GM12878 (cell line): ENCODE data around the gene SNX8. TPM values are rescaled to one million over a fixed set of nuclear protein-coding genes. Genes with fewer than 3 reads are reported as not detected.
A peak's percentile ranks its signal among the peaks of the same experiment; 100 is the strongest.

Experiments
- BACH1 ChIP-seq: fragments of 450-650 bp; IDR thresholded peaks from 2 replicates; pipeline ENCODE4 v1.6.1; 2017; ENCODE audit warnings: mild to moderate bottlenecking, borderline replicate concordance
- BHLHE40 ChIP-seq, 2 experiments: fragments of 450-650 bp in 1 of 2; IDR thresholded peaks; 2 replicates each; pipeline ENCODE4 v1.6.1; 2011 to 2017; ENCODE audit warnings: low read depth in 2 of 2, borderline replicate concordance in 1 of 2, improper control_type of control experiment in 1 of 2, low read length in 1 of 2, mild to moderate bottlenecking in 1 of 2
- CHD1 ChIP-seq: IDR thresholded peaks from 2 replicates; pipeline ENCODE4 v1.6.1; 2012; ENCODE audit warnings: low read depth, low read length, improper control_type of control experiment
- CREM ChIP-seq: IDR thresholded peaks from 2 replicates; pipeline ENCODE4 v1.6.1; 2014; ENCODE audit warnings: antibody characterized with exemption, low read depth
- FOS ChIP-seq: IDR thresholded peaks from 3 replicates; pipeline ENCODE4 v1.6.1; 2011; ENCODE audit warnings: borderline replicate concordance; ENCODE audit not compliant: insufficient read length; ENCODE audit errors: extremely low read depth
- GATAD2B ChIP-seq: fragments of 450-650 bp; conservative IDR thresholded peaks from 2 replicates; pipeline ENCODE4 v1.6.1; 2017; ENCODE audit warnings: low read depth, mild to moderate bottlenecking, moderate library complexity
- MTA3 ChIP-seq: IDR thresholded peaks from 2 replicates; pipeline ENCODE4 v1.6.1; 2012; ENCODE audit warnings: low read length, inconsistent platforms, borderline replicate concordance
- NFIC ChIP-seq: IDR thresholded peaks from 2 replicates; pipeline ENCODE4 v1.6.1; 2012; ENCODE audit warnings: low read depth, mild to moderate bottlenecking, inconsistent platforms, low read length, moderate library complexity
- PAX5 ChIP-seq: IDR thresholded peaks from 2 replicates; pipeline ENCODE4 v1.6.1; 2011; ENCODE audit warnings: low read depth, low read length, borderline replicate concordance
- POLR2AphosphoS2 ChIP-seq: IDR thresholded peaks from 2 replicates; pipeline ENCODE4 v1.6.1; 2011; ENCODE audit warnings: low read depth, mild to moderate bottlenecking, low read length, improper control_type of control experiment, moderate library complexity
- PRDM15 ChIP-seq: fragments of 450-650 bp; formaldehyde crosslinking; IDR thresholded peaks from 2 replicates; pipeline ENCODE4 v1.4.0; 2020; ENCODE audit warnings: mild to moderate bottlenecking, moderate library complexity
- RBBP5 ChIP-seq: fragments of 200-600 bp; sonication (generic); conservative IDR thresholded peaks from 2 replicates; pipeline ENCODE4 v1.6.1; 2016
- SKIL ChIP-seq: fragments of 450-650 bp; IDR thresholded peaks from 2 replicates; pipeline ENCODE4 v1.6.1; 2017; ENCODE audit warnings: mild to moderate bottlenecking, low read depth, inconsistent platforms; ENCODE audit not compliant: poor library complexity, severe bottlenecking
- STAT1 ChIP-seq: fragments of 450-650 bp; conservative IDR thresholded peaks from 2 replicates; pipeline ENCODE4 v1.6.1; 2014; ENCODE audit warnings: antibody characterized with exemption, mild to moderate bottlenecking
- TCF3 ChIP-seq: IDR thresholded peaks from 2 replicates; pipeline ENCODE4 v1.6.1; 2012; ENCODE audit warnings: low read depth, mild to moderate bottlenecking, low read length, borderline replicate concordance; ENCODE audit not compliant: insufficient read depth
- USF1 ChIP-seq: IDR thresholded peaks from 2 replicates; pipeline ENCODE4 v1.6.1; 2011; ENCODE audit warnings: borderline replicate concordance, low read depth, mild to moderate bottlenecking, moderate library complexity, mixed read lengths, low read length; ENCODE audit not compliant: insufficient read depth; ENCODE audit errors: extremely low read length
- ZBTB40 ChIP-seq: fragments of 450-650 bp; IDR thresholded peaks from 2 replicates; pipeline ENCODE4 v1.6.1; 2016; ENCODE audit warnings: mild to moderate bottlenecking, moderate library complexity, borderline replicate concordance
- polyA plus RNA-seq, 11 experiments: library from polyadenylated mRNA; depleted of rRNA in 4 of 11; unstranded in 6 of 11; stranded (reverse) in 5 of 11; fragments of >200 nt; fragmentation: Nextera tagmentation in 4 of 11; fragmentation: Illumina TruSeq in 1 of 11; extraction: Ambion mirVana in 4 of 11; extraction: Trizol in 1 of 11; gene quantifications; 1 replicate in 1 of 11; 2 replicates in 10 of 11; pipeline versions ENCODE4 v1.2.1 to v1.2.3, GENCODE V29; 2011 to 2016; ENCODE audit warnings: inconsistent platforms in 2 of 11, missing spikeins in 2 of 11, low read depth in 1 of 11
- total RNA-seq, 4 experiments: library from RNA; depleted of rRNA in 3 of 4; stranded (reverse); fragments of >200 nt in 3 of 4; fragmentation: Illumina TruSeq in 1 of 4; extraction: Trizol in 1 of 4; gene quantifications; 2 replicates each; pipeline versions ENCODE4 v1.2.1 to v1.2.3, GENCODE V29; 2013 to 2021

SNX8 gene
- total and polyA plus RNA-seq, 10 of the 15 experiments (the other 5 are each of a cell fraction or from before 2014, with no cell fraction given) = 6.4 to 210 (median 97.6) TPM

GRCh38 chr7:2241580-2242540 is 72.4 kb downstream of the SNX8 start, which contains the start of the genes MRM2 and NUDT1 (continued):
- TF ChIP-seq PRDM15 (CRISPR knock-in tag) = no peak
- no peak for TF ChIP-seq USF1
- TF ChIP-seq CREM = peak; percentile 59; the same call in 1 of the 2 replicates
- TF ChIP-seq CHD1 = no peak
- TF ChIP-seq TCF3 = 0 out of 2 replicates have a peak, but pooled peaks have one; percentile 55
- TF ChIP-seq POLR2AphosphoS2 = peak; percentile 84
- no peak for TF ChIP-seq FOS
- no peak for TF ChIP-seq PAX5
- TF ChIP-seq MTA3 = no peak
- no peak for TF ChIP-seq NFIC
- TF ChIP-seq ZBTB40 = peak; percentile 95
- no peak for TF ChIP-seq SKIL
- no peak for TF ChIP-seq RBBP5
- TF ChIP-seq BACH1 = peak; percentile 62; the same call in 1 of the 2 replicates
- TF ChIP-seq STAT1 = 0 out of 2 replicates have a peak, but pooled peaks have one; percentile 26
- TF ChIP-seq BHLHE40 (IDR thresholded peaks at IDR 0.05; ENCODE audit: borderline replicate concordance in 1 of 2, low read depth in 2 of 2, low read length in 1 of 2) = peak; percentile 30 to 81; a peak in 3 of 4 replicates
- peak; percentile 71; the same call in 1 of the 2 replicates for TF ChIP-seq GATAD2B
